Activated CD4-positive, alpha-beta T cell treated with anti-CD3 and anti-CD28 coated beads, Interleukin-2, Interleukin-6, amounts not matched to agents 100 ng/mL and 50 ng/mL, durations not matched to agents 16 hours and 8 hours (primary cell): ENCODE results near the gene LMAN2.

Source experiments
- DNase-seq: peaks from one replicate; pipeline ENCODE4 v3.0.0-alpha.2; 2020

The LMAN2 gene

GRCh38 chr5:177304392-177305119, 46.9 kb downstream of the LMAN2 start:
- DNase-seq: no peak

- no peak for DNase-seq
Measured at GRCh38 chr5:177303925-177304391, 47.5 kb downstream of the LMAN2 start.

- DNase-seq: peak; percentile 93
Measured at GRCh38 chr5:177303121-177303924, 48.1 kb downstream of the LMAN2 start, which contains the start of the genes PRELID1 and RAB24. Gene PRELID1 (plus strand): TSS chr5:177303799. CDS start chr5:177303986, 187 bp downstream. Gene RAB24 (minus strand): TSS chr5:177303719. CDS start chr5:177303288, 431 bp downstream.

GRCh38 chr5:177302354-177303110, 48.9 kb downstream of the LMAN2 start:
- no peak for DNase-seq

GRCh38 chr5:177301503-177302165, 49.8 kb downstream of the LMAN2 start:
- no peak for DNase-seq

DNA sequence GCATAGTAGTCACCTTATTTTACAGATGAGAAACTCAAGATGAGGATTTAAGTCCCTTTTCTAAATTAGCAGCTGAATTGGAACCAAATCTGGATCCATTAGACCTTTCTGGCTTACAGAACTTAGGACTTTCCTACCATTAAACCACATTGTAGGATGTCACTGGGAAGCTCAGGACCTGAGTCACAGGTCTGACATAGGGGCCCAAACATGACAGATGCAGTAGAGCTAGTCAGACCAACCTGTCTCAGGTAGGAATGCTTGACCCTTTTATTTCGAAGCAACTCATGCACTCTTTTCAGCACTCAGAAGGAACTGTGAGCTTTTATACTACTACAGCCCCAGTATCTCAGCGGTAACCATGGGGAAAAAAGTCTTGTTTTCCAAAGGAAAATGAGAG, 50.5 kb downstream of the LMAN2 start:
- DNase-seq: no peak

GRCh38 chr5:177300236-177300880, 51.1 kb downstream of the LMAN2 start:
- peak; percentile 74 for DNase-seq

GRCh38 chr5:177299697-177300096, 51.8 kb downstream of the LMAN2 start:
- no peak for DNase-seq

DNA sequence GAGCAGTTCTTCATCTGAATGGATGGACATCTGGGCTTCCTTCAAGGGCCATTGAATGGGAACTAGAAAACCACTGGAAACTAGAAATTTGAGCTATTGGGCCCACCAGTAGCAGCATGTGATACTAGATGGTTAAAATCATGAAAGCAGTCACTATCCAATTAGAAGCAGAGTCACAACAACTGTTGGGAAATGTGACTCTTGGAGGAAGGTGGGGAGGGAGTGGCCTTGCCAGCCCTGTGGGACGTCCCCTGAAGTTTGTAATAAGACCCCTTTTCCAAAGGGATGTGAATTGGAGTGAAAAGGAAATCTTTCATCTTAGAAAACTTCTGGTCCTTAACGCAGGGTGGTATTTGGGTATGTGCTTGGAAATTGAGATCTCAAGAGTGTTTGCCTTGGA, 53.5 kb downstream of the LMAN2 start:
- DNase-seq: no peak

GRCh38 chr5:177296581-177296980, 54.9 kb downstream of the LMAN2 start:
- DNase-seq: no peak

DNA sequence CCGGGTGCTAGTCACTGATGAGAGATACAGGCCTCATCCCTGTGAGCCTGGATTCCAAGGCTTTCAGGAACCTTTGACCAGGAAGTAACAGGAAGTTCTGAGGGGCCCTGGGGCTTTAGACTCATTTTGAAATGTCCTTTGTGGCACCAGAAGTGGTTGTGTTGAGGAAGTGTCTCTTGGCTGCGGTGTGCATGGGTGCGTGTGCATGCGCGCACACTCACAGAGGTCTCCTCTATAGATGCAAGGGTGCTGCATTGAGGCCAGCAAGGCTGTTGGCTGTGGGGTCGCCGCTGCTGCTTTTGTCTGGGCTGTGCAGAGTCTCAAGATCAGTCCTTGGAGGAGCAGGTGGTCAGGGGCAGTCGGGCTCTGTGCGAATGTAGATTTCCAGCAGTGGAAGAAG, 55.5 kb downstream of the LMAN2 start:
- DNase-seq: no peak

DNA sequence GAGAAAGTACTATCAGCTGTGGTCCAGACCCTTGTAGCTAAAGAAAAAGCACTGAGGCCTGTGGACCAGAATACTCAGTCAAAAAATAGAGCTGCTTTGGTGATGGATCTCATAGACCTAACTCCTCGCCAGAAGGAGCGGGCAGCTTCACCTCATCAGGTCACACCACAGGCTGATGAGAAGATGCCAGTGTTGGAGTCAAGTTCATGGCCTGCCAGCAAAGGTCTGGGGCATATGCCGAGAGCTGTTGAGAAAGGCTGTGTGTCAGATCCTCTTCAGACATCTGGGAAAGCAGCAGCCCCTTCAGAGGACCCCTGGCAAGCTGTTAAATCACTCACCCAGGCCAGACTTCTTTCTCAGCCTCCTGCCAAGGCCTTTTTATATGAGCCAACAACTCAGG, 56.8 kb downstream of the LMAN2 start:
- no peak for DNase-seq

- no peak for DNase-seq
Measured at GRCh38 chr5:177293819-177294581, 57.5 kb downstream of the LMAN2 start.

DNA sequence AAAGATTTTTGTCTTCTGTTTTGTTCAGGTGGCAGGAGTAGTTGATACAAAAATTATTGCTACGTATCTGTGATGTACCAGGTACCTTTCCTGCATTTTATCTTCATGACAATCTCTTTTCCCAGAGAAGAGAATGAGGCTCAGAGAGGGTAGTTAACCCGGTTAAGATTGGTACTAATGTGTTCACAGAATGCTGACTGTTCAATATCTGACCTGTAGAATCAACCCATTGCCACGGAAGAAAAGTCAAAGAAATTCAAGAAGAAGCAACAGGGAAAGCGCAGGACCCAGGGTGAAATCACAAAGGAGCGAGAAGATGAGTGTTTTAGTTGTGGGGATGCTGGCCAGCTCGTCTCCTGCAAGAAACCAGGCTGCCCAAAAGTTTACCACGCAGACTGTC, 59.7 kb downstream of the LMAN2 start:
- DNase-seq: no peak

DNA sequence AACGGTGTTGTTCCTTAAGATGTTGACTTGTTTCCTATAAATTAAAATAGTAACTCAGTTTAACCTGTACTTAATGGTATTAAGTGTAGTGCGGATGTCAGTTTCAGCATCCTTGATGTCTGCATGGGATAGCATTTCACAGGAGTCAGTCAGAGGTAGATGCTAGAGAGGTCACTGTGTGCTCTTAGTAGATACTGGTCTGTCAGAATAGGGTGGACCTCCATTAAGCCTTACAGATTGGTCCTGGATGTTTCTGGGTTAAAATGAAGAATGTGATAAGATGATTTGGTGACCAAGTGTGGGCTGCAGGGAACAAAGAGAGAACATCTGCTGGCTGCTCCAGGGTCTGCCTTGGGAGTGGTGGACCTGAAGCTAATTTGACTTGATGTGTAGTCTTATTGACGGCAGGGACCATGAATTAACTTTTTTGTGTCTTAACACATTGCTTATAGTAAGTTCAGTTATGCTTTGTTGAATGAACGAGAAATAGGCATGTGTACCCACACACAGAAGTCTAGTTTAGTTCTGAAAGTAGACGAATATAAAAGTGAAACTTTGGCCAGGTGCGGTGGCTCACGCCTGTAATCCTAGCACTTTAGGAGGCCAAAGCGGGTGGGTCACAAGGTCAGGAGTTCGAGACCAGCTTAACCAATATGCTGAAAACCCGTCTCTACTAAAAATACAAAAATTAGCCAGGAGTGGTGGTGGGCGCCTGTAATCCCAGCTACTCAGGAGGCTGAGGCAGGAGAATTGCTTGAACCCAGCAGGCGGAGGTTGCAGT, 60.5 kb downstream of the LMAN2 start:
- DNase-seq: no peak

GRCh38 chr5:177288191-177288590, 63.3 kb downstream of the LMAN2 start:
- no peak for DNase-seq
